DOHH2 (cell line): ENCODE measurements around the gene MFSD2B.

Experiments used
- H3F3A ChIP-seq: fragments of 200-600 bp; sonication (generic), shearing (Covaris generic); 2 replicates; pipeline ENCODE4 v1.6.0; 2016; ENCODE audit warnings: antibody characterized with exemption, mild to moderate bottlenecking; ENCODE audit not compliant: control insufficient read depth, insufficient read depth
- H3K27ac ChIP-seq: fragments of 200-600 bp; sonication (generic); 2 replicates; pipeline ENCODE4 v1.5.1; 2014; ENCODE audit warnings: low read depth, mild to moderate bottlenecking, low read length, moderate library complexity
- H3K27me3 ChIP-seq: fragments of 200-600 bp; sonication (generic); 2 replicates; pipeline ENCODE4 v1.6.1; 2014; ENCODE audit warnings: mild to moderate bottlenecking, low read length, mixed read lengths; ENCODE audit not compliant: control insufficient read depth
- H3K36me3 ChIP-seq: fragments of 200-600 bp; sonication (generic); 2 replicates; pipeline ENCODE4 v1.6.1; 2014; ENCODE audit warnings: mild to moderate bottlenecking, low read length, moderate library complexity, mixed read lengths; ENCODE audit not compliant: control insufficient read depth
- H3K4me1 ChIP-seq: fragments of 200-600 bp; sonication (generic); 2 replicates; pipeline ENCODE4 v1.6.1; 2014; ENCODE audit warnings: mild to moderate bottlenecking, low read length, mixed read lengths; ENCODE audit not compliant: control insufficient read depth
- H3K4me2 ChIP-seq: fragments of 200-600 bp; sonication (generic); 2 replicates; pipeline ENCODE4 v1.6.0; 2014; ENCODE audit warnings: mild to moderate bottlenecking, low read length, moderate library complexity
- H3K4me3 ChIP-seq: fragments of 200-600 bp; sonication (generic); 2 replicates; pipeline ENCODE4 v1.5.1; 2014; ENCODE audit warnings: mild to moderate bottlenecking, low read length, mixed read lengths
- H3K79me2 ChIP-seq: fragments of 200-600 bp; sonication (generic); 2 replicates; pipeline ENCODE4 v1.6.1; 2014; ENCODE audit warnings: mild to moderate bottlenecking, low read length, mixed read lengths; ENCODE audit not compliant: control insufficient read depth
- H3K9me2 ChIP-seq: fragments of 200-600 bp; sonication (generic); replicated peaks from 2 replicates; pipeline ENCODE4 v1.6.1; 2014; ENCODE audit warnings: mild to moderate bottlenecking, low read length, mixed read lengths; ENCODE audit not compliant: control insufficient read depth
- H3K9me3 ChIP-seq: fragments of 200-600 bp; sonication (generic); 2 replicates; pipeline ENCODE4 v1.6.1; 2014; ENCODE audit warnings: antibody characterized with exemption, low read length, mixed read lengths; ENCODE audit not compliant: control insufficient read depth, insufficient read depth
- H4K20me1 ChIP-seq: fragments of 200-600 bp; sonication (generic); 2 replicates; pipeline ENCODE4 v1.6.0; 2014; ENCODE audit warnings: low read depth, mild to moderate bottlenecking, antibody characterized with exemption, low read length, moderate library complexity; ENCODE audit not compliant: control insufficient read depth, insufficient read depth
- EZH2phosphoT487 ChIP-seq: fragments of 200-600 bp; sonication (generic); IDR thresholded peaks from 2 replicates; pipeline ENCODE4 v1.6.1; 2017; ENCODE audit warnings: borderline replicate concordance, mild to moderate bottlenecking, antibody characterized with exemption, low read length, moderate library complexity, mixed read lengths
- TF ChIP-seq, protein P1 (sequence below): fragments of 200-600 bp; sonication (generic); IDR thresholded peaks from one replicate; pipeline ENCODE4 v1.5.1; 2014; ENCODE audit warnings: antibody characterized with exemption, mild to moderate bottlenecking, low read depth, low read length; ENCODE audit not compliant: poor library complexity, severe bottlenecking

The MFSD2B gene

GRCh38 chr2:24073816-24074215 is 63.9 kb downstream of the MFSD2B start:
- Histone ChIP-seq H3K79me2 (peaks cover 56% of the 10 kb centered on the region), H3K4me1 (peaks cover 20% of the 10 kb centered on the region), H3K27ac (no peak overlapping the region), H3K27me3 (no peaks in the 10 kb centered on the region), H3K4me3 (no peak overlapping the region), H3K9me2 (no peaks in the 10 kb centered on the region), H3F3A (0 out of 2 replicates have a peak, but pooled peaks cover 7% of the 10 kb centered on the region), H3K36me3 (peaks cover 52% of the 10 kb centered on the region), H3K4me2 (no peak overlapping the region), H3K9me3 (no peaks in the 10 kb centered on the region), H4K20me1 (no peaks in the 10 kb centered on the region)
- TF ChIP-seq, protein P1, sequence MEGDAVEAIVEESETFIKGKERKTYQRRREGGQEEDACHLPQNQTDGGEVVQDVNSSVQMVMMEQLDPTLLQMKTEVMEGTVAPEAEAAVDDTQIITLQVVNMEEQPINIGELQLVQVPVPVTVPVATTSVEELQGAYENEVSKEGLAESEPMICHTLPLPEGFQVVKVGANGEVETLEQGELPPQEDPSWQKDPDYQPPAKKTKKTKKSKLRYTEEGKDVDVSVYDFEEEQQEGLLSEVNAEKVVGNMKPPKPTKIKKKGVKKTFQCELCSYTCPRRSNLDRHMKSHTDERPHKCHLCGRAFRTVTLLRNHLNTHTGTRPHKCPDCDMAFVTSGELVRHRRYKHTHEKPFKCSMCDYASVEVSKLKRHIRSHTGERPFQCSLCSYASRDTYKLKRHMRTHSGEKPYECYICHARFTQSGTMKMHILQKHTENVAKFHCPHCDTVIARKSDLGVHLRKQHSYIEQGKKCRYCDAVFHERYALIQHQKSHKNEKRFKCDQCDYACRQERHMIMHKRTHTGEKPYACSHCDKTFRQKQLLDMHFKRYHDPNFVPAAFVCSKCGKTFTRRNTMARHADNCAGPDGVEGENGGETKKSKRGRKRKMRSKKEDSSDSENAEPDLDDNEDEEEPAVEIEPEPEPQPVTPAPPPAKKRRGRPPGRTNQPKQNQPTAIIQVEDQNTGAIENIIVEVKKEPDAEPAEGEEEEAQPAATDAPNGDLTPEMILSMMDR = no peak
- TF ChIP-seq EZH2phosphoT487 = no peak

DNA sequence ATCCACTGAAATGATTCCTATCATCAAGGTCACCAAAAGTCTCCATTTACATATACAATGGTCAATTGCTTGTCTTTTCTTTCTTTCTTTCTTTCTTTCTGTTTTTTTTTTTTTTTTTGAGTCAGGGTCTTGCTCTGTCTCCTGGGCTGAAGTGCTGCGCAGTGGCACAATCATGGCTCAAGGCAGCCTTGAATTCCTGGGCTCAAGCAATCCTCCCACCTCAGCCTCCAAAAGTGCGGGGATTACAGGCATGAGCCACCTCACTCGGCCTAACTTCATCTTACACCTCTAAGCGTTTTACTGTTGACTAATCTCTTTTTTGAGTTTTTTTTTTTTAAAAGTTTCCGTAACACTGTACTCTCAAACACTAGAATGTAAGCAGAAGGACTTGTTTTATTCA is 65.4 kb downstream of the MFSD2B start:
- H3K9me3 ChIP-seq = no peaks in the 10 kb centered on the region
- no peak for TF ChIP-seq EZH2phosphoT487
- TF ChIP-seq, protein P1 = no peak
- H3F3A ChIP-seq = 0 out of 2 replicates have a peak, but pooled peaks cover 7% of the 10 kb centered on the region
- peak overlapping the region; percentile 93 for H3K4me3 ChIP-seq
- no peaks in the 10 kb centered on the region for H4K20me1 ChIP-seq
- peaks cover 40% of the 10 kb centered on the region for H3K36me3 ChIP-seq
- H3K4me2 ChIP-seq = peak overlapping the region; percentile 73
- no peaks in the 10 kb centered on the region for H3K9me2 ChIP-seq
- no peaks in the 10 kb centered on the region for H3K27me3 ChIP-seq
- peaks cover 20% of the 10 kb centered on the region for H3K4me1 ChIP-seq
- H3K79me2 ChIP-seq = peaks cover 52% of the 10 kb centered on the region
- H3K27ac ChIP-seq = no peak overlapping the region
